CD14-positive monocyte (primary cell): ENCODE measurements around the gene CALML5. TPM values are rescaled to one million over a fixed set of nuclear protein-coding genes. Genes with fewer than 3 reads are reported as not detected.

Experiments used
- DNase-seq, 3 donors: peaks; one replicate each; pipeline ENCODE4 v3.0.0-alpha.2; 2011 to 2022
- H2AFZ ChIP-seq: 2 replicates; pipeline ENCODE4 v1.6.0; 2012; ENCODE audit warnings: mild to moderate bottlenecking, low read depth, low read length, inconsistent platforms; ENCODE audit not compliant: insufficient read depth, poor library complexity, severe bottlenecking
- H3K27ac ChIP-seq, 2 donors: 1 replicate in 1 of 2; 2 replicates in 1 of 2; pipeline ENCODE4 v1.5.1; 2012 to 2013; ENCODE audit warnings: low read length in 2 of 2, control low read depth in 1 of 2, inconsistent platforms in 1 of 2, low read depth in 1 of 2, mild to moderate bottlenecking in 1 of 2
- H3K27me3 ChIP-seq, 2 donors: one replicate each; pipeline versions ENCODE4 v1.6.0 to v1.6.1; 2011 to 2013; ENCODE audit warnings: low read length in 2 of 2; ENCODE audit not compliant: control insufficient read depth in 2 of 2, insufficient read depth in 2 of 2
- H3K36me3 ChIP-seq, 2 donors: replicated peaks in 1 of 2; 1 replicate in 1 of 2; 2 replicates in 1 of 2; pipeline versions ENCODE4 v1.5.1 to v1.6.1; 2012 to 2013; ENCODE audit warnings: low read length in 2 of 2, control low read depth in 1 of 2, inconsistent platforms in 1 of 2, mild to moderate bottlenecking in 1 of 2; ENCODE audit not compliant: insufficient read depth in 2 of 2, control insufficient read depth in 1 of 2
- H3K4me1 ChIP-seq, 2 donors: 1 replicate in 1 of 2; 2 replicates in 1 of 2; pipeline versions ENCODE4 v1.5.1 to v1.6.1; 2012 to 2013; ENCODE audit warnings: low read length in 2 of 2, control low read depth in 1 of 2, inconsistent platforms in 1 of 2, mild to moderate bottlenecking in 1 of 2, moderate library complexity in 1 of 2; ENCODE audit not compliant: insufficient read depth in 2 of 2, control insufficient read depth in 1 of 2
- H3K4me2 ChIP-seq: replicated peaks from 2 replicates; pipeline ENCODE3; 2012; ENCODE audit warnings: low read length, moderate library complexity, mild to moderate bottlenecking; ENCODE audit not compliant: poor library complexity, severe bottlenecking; ENCODE audit errors: extremely low read depth
- H3K4me3 ChIP-seq, 3 experiments: fragments of 200-600 bp in 1 of 3; sonication (generic) in 1 of 3; replicated peaks in 1 of 3; 1 replicate in 2 of 3; 2 replicates in 1 of 3; pipeline ENCODE4 v1.5.1; 2011 to 2013; ENCODE audit warnings: low read length in 3 of 3, mild to moderate bottlenecking in 3 of 3, control low read depth in 2 of 3, low read depth in 2 of 3, inconsistent platforms in 1 of 3, moderate library complexity in 1 of 3
- H3K79me2 ChIP-seq: 2 replicates; pipeline ENCODE4 v1.6.0; 2012; ENCODE audit warnings: mild to moderate bottlenecking, control low read depth, inconsistent platforms, low read length, moderate library complexity; ENCODE audit not compliant: insufficient read depth
- H3K9ac ChIP-seq: 2 replicates; pipeline ENCODE4 v1.6.0; 2017; ENCODE audit warnings: low read length, mild to moderate bottlenecking; ENCODE audit not compliant: insufficient read depth, poor library complexity, severe bottlenecking
- H3K9me3 ChIP-seq, 2 donors: replicated peaks in 1 of 2; 1 replicate in 1 of 2; 2 replicates in 1 of 2; pipeline versions ENCODE4 v1.5.1 to v1.6.1; 2012 to 2013; ENCODE audit warnings: low read length in 2 of 2, control low read depth in 1 of 2; ENCODE audit not compliant: control insufficient read depth in 1 of 2, insufficient read depth in 1 of 2
- H4K20me1 ChIP-seq: 2 replicates; pipeline ENCODE4 v1.6.0; 2012; ENCODE audit warnings: mild to moderate bottlenecking, low read length, control low read depth, moderate library complexity; ENCODE audit not compliant: insufficient read depth
- H3K27ac Mint-ChIP-seq, 7 donors: one replicate each; pipeline ENCODE4 v1.8.0; 2020; ENCODE audit warnings: mild to moderate bottlenecking in 7 of 7, mixed read lengths in 7 of 7, moderate library complexity in 6 of 7, inconsistent platforms in 2 of 7
- H3K27me3 Mint-ChIP-seq, 3 donors: one replicate each; pipeline ENCODE4 v1.8.0; 2021 to 2022; ENCODE audit warnings: low read depth in 3 of 3, mild to moderate bottlenecking in 3 of 3, mixed read lengths in 3 of 3, moderate library complexity in 3 of 3, inconsistent platforms in 1 of 3
- H3K36me3 Mint-ChIP-seq, 2 donors: one replicate each; pipeline ENCODE4 v1.8.0; 2020; ENCODE audit warnings: mixed read lengths in 2 of 2, inconsistent platforms in 1 of 2, mild to moderate bottlenecking in 1 of 2
- H3K4me1 Mint-ChIP-seq: one replicate; pipeline ENCODE4 v1.8.0; 2020; ENCODE audit warnings: mild to moderate bottlenecking, mixed read lengths
- H3K4me3 Mint-ChIP-seq, 2 donors: one replicate each; pipeline ENCODE4 v1.8.0; 2020; ENCODE audit warnings: mild to moderate bottlenecking in 2 of 2, mixed read lengths in 2 of 2, moderate library complexity in 1 of 2
- H3K9me3 Mint-ChIP-seq, 7 donors: one replicate each; pipeline ENCODE4 v1.8.0; 2020 to 2022; ENCODE audit warnings: mixed read lengths in 7 of 7, mild to moderate bottlenecking in 6 of 7, moderate library complexity in 6 of 7, inconsistent platforms in 2 of 7
- WGBS: methylation state at CpG from one replicate; pipeline ENCODE4 v1.1.5; 2013; ENCODE audit warnings: missing lambda C conversion rate; ENCODE audit not compliant: insufficient coverage; 5-methylcytosine and 5-hydroxymethylcytosine counted together
- intact Hi-C, 2 donors: fragments of 100-400 bp; cut with micrococcal nuclease; formaldehyde crosslinking; loops; one replicate each; pipeline versions ENCODE4 v1.15.0 to v1.15.1; 2023
- polyA plus RNA-seq, 3 donors: library from polyadenylated mRNA; depleted of rRNA in 1 of 3; unstranded in 2 of 3; stranded (reverse) in 1 of 3; fragments of 300-500 nt in 2 of 3; fragments of >200 nt in 1 of 3; fragmentation: Illumina TruSeq in 2 of 3; gene quantifications; 1 replicate in 2 of 3; 2 replicates in 1 of 3; pipeline ENCODE4 v1.2.3, GENCODE V29; 2012 to 2021
- TF ChIP-seq, protein P1 (sequence below): fragments of 200-600 bp; IDR thresholded peaks from one replicate; pipeline ENCODE4 v1.8.0; 2022; ENCODE audit warnings: antibody characterized with exemption, mild to moderate bottlenecking

CALML5 gene
- polyA plus RNA-seq, 3 donors = not detected

DNA sequence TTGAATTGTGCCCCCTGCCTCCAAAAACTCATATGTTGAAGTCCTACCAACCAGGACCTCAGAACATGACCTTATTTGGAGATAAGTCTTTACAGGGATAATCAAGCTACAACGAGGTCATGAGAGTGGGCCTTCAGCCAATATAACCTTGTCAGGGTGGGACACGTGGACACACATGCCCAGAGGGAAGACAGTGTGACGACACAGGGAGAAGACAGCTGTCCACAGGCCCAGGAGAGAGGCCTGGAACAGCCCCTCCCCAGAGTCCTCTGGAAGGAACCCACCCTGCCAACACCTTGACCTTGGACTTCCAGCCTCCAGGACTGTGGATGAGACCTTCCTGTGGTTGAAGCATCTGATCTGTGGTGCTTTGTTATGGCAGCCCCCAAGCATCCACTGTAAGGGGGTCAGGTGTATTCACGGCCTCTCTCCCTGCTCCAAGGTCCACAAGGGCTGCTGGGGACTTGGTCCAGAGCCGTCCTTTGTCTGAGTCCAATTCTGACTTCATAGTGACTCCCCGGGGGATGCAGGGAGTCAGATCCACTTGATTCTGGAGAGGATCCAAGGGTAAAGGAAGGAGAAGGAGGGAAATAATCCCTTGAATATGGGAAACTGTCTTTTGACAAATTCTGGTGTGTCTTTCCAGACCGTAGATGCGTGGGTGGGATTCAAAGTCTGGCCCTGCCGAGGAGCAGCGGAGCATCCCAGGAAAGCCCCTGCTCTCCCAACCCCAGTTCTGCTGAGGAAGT lies 32.4 kb upstream of the CALML5 start:
- H3K9ac ChIP-seq = no peak overlapping the region
- no peaks in the 10 kb centered on the region for H3K79me2 ChIP-seq
- peaks cover 11 to 13% of the 10 kb centered on the region in 2 donors for H3K4me1 ChIP-seq
- H3K36me3 ChIP-seq = no peaks in the 10 kb centered on the region
- peaks cover 0 to 3% (median 0%) of the 10 kb centered on the region in 7 donors for H3K9me3 Mint-ChIP-seq
- no peaks in the 10 kb centered on the region for H3K36me3 Mint-ChIP-seq
- WGBS = 80% methylated on average over 5 of the region's 10 CpGs
- H4K20me1 ChIP-seq = no peaks in the 10 kb centered on the region
- H3K27ac ChIP-seq = no peak overlapping the region
- no peak for DNase-seq
- H3K4me1 Mint-ChIP-seq = peaks cover 15% of the 10 kb centered on the region
- no peak overlapping the region for H3K27ac Mint-ChIP-seq
- intact Hi-C loops = no loop called here
- H3K27me3 Mint-ChIP-seq = peaks cover 0 to 2% (median 2%) of the 10 kb centered on the region in 3 donors
- H2AFZ ChIP-seq = no peak overlapping the region
- H3K4me2 ChIP-seq = no peak overlapping the region
- H3K4me3 ChIP-seq = no peak overlapping the region
- no peaks in the 10 kb centered on the region for H3K27me3 ChIP-seq
- TF ChIP-seq, protein P1, sequence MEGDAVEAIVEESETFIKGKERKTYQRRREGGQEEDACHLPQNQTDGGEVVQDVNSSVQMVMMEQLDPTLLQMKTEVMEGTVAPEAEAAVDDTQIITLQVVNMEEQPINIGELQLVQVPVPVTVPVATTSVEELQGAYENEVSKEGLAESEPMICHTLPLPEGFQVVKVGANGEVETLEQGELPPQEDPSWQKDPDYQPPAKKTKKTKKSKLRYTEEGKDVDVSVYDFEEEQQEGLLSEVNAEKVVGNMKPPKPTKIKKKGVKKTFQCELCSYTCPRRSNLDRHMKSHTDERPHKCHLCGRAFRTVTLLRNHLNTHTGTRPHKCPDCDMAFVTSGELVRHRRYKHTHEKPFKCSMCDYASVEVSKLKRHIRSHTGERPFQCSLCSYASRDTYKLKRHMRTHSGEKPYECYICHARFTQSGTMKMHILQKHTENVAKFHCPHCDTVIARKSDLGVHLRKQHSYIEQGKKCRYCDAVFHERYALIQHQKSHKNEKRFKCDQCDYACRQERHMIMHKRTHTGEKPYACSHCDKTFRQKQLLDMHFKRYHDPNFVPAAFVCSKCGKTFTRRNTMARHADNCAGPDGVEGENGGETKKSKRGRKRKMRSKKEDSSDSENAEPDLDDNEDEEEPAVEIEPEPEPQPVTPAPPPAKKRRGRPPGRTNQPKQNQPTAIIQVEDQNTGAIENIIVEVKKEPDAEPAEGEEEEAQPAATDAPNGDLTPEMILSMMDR = no peak
- H3K9me3 ChIP-seq = no peaks in the 10 kb centered on the region
- H3K4me3 Mint-ChIP-seq = no peak overlapping the region

GRCh38 chr10:5530846-5531557 lies 31.6 kb upstream of the CALML5 start:
- Mint-ChIP-seq H3K4me3 (no peak overlapping the region), H3K27ac (peak overlapping the region in 1 of 7 donors; percentile 26), H3K9me3 (peaks cover 0 to 3% (median 0%) of the 10 kb centered on the region in 7 donors), H3K27me3 (peaks cover 0 to 2% (median 2%) of the 10 kb centered on the region in 3 donors), H3K4me1 (peaks cover 13% of the 10 kb centered on the region), H3K36me3 (no peaks in the 10 kb centered on the region)
- no peak for DNase-seq
- Histone ChIP-seq H4K20me1 (no peaks in the 10 kb centered on the region), H3K79me2 (no peaks in the 10 kb centered on the region), H3K4me3 (no peak overlapping the region), H3K9me3 (no peaks in the 10 kb centered on the region), H3K4me1 (peaks cover 11 to 13% of the 10 kb centered on the region in 2 donors), H3K27ac (no peak overlapping the region), H3K36me3 (no peaks in the 10 kb centered on the region), H3K27me3 (no peaks in the 10 kb centered on the region), H3K9ac (no peak overlapping the region), H3K4me2 (no peak overlapping the region), H2AFZ (no peak overlapping the region)
- 92% methylated on average over 12 of the region's 16 CpGs for WGBS
- intact Hi-C loops = no loop called here
- TF ChIP-seq, protein P1 = no peak
